NB4 (cell line): ENCODE measurements around the gene FNIP2.

Experiments used
- DNase-seq: peaks from one replicate; pipeline ENCODE4 v3.0.0; 2010; ENCODE audit warnings: low read depth
- H3K4me3 ChIP-seq: one replicate; pipeline ENCODE4 v1.5.1; 2011; ENCODE audit warnings: mild to moderate bottlenecking, low read depth, low read length, moderate library complexity
- MYC ChIP-seq: IDR thresholded peaks from 2 replicates; pipeline ENCODE4 v1.6.1; 2011; ENCODE audit warnings: low read depth, low read length
- POLR2A ChIP-seq: IDR thresholded peaks from 2 replicates; pipeline ENCODE4 v1.6.1; 2011; ENCODE audit warnings: mild to moderate bottlenecking; ENCODE audit not compliant: insufficient read length; ENCODE audit errors: extremely low read depth
- TF ChIP-seq, protein P1 (sequence below): IDR thresholded peaks from 2 replicates; pipeline ENCODE4 v1.6.1; 2011; ENCODE audit warnings: low read depth, low read length
- TF ChIP-seq, protein P2 (sequence below): IDR thresholded peaks from one replicate; pipeline ENCODE4 v1.5.1; 2012; ENCODE audit warnings: low read depth, low read length

The FNIP2 gene

DNA sequence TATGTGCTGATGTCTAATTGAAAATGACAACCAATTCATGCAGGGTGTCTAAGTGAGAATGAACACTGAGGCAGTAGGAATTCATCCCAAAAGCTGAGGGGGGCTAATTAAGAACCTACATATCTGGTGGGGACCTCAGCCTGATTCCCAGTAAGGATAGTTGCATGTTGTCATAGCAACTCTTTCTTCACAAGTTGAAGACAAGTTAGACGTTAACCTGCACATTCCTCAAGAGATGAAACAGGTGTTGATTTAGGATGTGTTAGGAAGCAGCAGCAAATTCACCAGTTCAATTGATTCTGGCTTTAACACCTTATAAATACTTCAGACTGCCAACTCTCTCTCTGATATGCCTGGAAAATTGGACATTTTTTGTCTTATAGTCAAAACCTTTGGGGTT lies 7.3 kb downstream of the FNIP2 start:
- no peak overlapping the region for H3K4me3 ChIP-seq
- no peak for TF ChIP-seq POLR2A
- TF ChIP-seq, protein P1, sequence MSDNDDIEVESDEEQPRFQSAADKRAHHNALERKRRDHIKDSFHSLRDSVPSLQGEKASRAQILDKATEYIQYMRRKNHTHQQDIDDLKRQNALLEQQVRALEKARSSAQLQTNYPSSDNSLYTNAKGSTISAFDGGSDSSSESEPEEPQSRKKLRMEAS: no peak
- TF ChIP-seq, protein P2, sequence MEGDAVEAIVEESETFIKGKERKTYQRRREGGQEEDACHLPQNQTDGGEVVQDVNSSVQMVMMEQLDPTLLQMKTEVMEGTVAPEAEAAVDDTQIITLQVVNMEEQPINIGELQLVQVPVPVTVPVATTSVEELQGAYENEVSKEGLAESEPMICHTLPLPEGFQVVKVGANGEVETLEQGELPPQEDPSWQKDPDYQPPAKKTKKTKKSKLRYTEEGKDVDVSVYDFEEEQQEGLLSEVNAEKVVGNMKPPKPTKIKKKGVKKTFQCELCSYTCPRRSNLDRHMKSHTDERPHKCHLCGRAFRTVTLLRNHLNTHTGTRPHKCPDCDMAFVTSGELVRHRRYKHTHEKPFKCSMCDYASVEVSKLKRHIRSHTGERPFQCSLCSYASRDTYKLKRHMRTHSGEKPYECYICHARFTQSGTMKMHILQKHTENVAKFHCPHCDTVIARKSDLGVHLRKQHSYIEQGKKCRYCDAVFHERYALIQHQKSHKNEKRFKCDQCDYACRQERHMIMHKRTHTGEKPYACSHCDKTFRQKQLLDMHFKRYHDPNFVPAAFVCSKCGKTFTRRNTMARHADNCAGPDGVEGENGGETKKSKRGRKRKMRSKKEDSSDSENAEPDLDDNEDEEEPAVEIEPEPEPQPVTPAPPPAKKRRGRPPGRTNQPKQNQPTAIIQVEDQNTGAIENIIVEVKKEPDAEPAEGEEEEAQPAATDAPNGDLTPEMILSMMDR: no peak
- TF ChIP-seq MYC: no peak
- DNase-seq: no peak

DNA sequence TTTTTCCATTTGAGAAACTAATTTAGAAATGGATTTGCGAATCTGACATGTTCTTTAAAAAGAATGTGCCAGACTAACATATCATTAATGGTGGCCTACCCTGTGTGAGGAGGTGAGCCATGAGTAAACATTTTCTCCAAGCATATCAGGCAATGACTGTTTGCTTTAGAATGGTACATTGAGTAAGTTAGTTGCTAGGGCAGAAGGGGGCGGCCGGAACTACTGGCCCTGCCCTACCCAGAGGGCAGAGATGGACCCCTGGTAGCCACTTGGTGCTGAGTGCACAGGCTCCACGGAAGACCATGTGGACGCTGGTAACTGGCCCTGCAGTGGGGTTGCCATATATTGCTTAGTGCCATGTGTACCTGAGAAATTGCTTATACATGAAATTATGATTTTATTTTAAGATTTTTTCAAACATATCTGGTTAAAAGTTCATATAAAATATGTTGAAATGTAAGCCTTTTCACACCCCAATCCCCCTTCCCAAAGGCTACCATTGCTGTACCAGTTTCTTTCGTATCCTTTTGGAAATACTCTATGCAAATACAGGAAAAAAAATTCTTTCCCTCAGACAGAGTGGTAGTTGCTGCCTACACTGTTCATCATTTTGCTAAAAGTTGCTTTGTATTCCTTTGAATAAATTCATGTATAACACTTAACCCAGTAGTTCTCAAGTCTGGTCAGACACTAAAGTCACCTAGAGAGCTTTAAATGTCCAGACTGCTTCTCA lies 8.8 kb downstream of the FNIP2 start:
- DNase-seq: no peak
- no peak overlapping the region for H3K4me3 ChIP-seq
- TF ChIP-seq MYC (no peak), POLR2A (no peak)
- TF ChIP-seq, protein P1: no peak
- TF ChIP-seq, protein P2: no peak

DNA sequence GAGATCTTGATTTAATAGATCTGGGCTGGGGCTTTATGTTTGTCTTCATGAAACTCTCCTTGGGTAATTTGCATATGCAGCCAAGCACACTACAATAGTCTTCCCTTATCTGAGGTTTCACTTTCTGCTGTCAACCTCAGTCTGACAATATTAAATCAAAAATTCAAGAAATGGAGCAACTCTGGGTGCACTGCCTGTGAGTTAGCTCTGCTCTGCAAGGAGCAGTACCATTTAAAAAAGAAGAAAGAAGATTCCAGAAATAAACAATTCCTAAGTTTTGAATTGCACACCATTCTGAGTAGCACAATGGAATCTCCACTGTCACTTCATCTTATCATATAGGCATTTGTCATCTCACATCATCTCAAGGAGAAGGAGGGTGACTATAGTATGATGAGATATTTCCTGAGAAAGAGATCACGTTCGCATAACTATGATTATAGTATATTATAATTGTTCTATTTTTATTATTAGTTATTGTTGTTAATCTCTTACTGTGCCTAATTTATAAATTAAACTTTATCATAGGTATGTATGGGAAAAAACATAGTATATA lies 9.4 kb downstream of the FNIP2 start:
- TF ChIP-seq MYC: no peak
- TF ChIP-seq, protein P1: no peak
- TF ChIP-seq POLR2A: no peak
- TF ChIP-seq, protein P2: no peak
- H3K4me3 ChIP-seq: no peak overlapping the region
- DNase-seq: no peak

DNA sequence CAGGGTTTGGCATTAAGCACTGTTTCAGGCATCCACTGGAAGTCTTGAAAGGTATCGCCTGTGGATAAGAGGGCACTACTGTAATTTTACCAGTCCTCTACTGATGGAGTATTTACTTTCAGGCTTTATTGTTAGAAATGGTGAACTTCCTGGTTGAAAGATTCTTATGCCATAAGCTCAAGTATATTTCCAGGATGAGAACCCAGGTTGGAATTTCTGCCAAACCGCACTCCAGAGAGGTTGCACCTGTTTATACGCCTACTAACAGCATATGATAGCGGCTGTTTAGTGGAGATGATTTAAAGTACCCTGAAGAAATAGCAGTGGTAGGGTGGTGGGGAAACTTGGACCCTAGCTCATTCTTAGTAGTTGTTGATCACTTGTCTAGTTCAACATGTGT lies 9.9 kb downstream of the FNIP2 start:
- TF ChIP-seq MYC (no peak), POLR2A (no peak)
- TF ChIP-seq, protein P1: no peak
- TF ChIP-seq, protein P2: no peak
- H3K4me3 ChIP-seq: no peak overlapping the region
- no peak for DNase-seq

DNA sequence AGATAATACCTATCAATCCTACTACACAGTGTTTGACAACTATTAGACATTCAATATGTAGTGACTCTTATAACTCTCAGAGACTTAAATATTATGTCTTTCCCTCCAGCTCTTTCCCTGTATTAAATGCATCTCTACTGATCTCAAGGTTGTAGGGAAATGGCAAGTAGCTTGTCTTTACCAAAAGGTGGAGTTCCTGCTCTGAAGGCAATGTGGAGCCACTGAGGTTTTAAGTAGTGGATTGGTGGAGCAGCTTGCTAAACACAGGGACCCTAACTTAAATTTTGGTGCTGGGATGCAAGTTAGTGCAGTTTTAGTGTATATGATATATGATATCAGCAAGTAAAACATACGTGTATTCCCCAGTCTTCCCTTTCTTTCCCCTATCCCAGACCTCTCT lies 13.1 kb downstream of the FNIP2 start:
- no peak overlapping the region for H3K4me3 ChIP-seq
- TF ChIP-seq POLR2A (no peak), MYC (no peak)
- TF ChIP-seq, protein P2: no peak
- TF ChIP-seq, protein P1: no peak
- DNase-seq: no peak
